Transverse colon (tissue), 4 donors: ENCODE results near the gene SOX11.

Experiments
- POLR2A ChIP-seq: fragments of 450-650 bp; IDR thresholded peaks from one replicate; pipeline ENCODE4 v1.6.1; 2016; ENCODE audit warnings: antibody characterized with exemption, mild to moderate bottlenecking, moderate library complexity
- POLR2AphosphoS5 ChIP-seq, 3 donors: sonication (generic); formaldehyde crosslinking; IDR thresholded peaks; one replicate each; pipeline ENCODE4 v1.6.1; 2016; ENCODE audit warnings: antibody characterized with exemption in 3 of 3
- TF ChIP-seq, protein P1 (sequence below), 5 experiments: fragments of 200-600 bp in 3 of 5; fragments of 450-650 bp in 2 of 5; sonication (generic) in 3 of 5; IDR thresholded peaks; 1 replicate in 2 of 5; 2 replicates in 3 of 5; pipeline ENCODE4 v1.5.1; 2016 to 2017; ENCODE audit warnings: antibody characterized with exemption in 5 of 5, inconsistent platforms in 3 of 5, mild to moderate bottlenecking in 2 of 5, moderate library complexity in 1 of 5

DNA sequence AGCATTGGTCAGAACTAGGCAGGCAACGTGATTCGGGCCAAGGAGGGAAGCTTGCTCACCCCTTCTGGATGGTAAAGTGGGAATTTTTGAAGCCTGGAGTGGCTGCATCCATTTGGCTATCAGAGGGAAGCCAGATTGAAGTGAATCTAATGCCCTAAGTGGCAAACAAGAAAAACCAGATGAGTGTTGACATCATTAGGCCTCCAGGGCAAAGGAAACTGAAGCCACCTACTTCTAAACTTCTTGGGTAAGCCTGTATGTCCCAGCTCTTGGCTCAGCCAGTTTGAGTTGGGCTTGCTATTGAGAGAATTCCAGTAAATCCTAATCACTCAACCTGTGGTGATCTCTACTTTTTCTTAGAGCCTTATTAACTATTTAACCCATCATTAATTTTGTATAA, 20.9 kb downstream of the SOX11 start:
- TF ChIP-seq POLR2A (no peak), POLR2AphosphoS5 (IDR thresholded peaks at IDR 0.05) (no peak)
- TF ChIP-seq, protein P1, sequence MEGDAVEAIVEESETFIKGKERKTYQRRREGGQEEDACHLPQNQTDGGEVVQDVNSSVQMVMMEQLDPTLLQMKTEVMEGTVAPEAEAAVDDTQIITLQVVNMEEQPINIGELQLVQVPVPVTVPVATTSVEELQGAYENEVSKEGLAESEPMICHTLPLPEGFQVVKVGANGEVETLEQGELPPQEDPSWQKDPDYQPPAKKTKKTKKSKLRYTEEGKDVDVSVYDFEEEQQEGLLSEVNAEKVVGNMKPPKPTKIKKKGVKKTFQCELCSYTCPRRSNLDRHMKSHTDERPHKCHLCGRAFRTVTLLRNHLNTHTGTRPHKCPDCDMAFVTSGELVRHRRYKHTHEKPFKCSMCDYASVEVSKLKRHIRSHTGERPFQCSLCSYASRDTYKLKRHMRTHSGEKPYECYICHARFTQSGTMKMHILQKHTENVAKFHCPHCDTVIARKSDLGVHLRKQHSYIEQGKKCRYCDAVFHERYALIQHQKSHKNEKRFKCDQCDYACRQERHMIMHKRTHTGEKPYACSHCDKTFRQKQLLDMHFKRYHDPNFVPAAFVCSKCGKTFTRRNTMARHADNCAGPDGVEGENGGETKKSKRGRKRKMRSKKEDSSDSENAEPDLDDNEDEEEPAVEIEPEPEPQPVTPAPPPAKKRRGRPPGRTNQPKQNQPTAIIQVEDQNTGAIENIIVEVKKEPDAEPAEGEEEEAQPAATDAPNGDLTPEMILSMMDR (IDR thresholded peaks at IDR 0.05): no peak
